A549 (cell line): ENCODE data around the gene GALNTL6.
A peak's percentile ranks its signal among the peaks of the same experiment; 100 is the strongest.

ENCODE experiments used
- EP300 ChIP-seq, 2 experiments: fragments of >200 bp; sonication (Bioruptor Twin); formaldehyde crosslinking; IDR thresholded peaks; 2 replicates in 1 of 2; 3 replicates in 1 of 2; pipeline ENCODE4 v1.6.1; 2016 to 2017
- POLR2A ChIP-seq: IDR thresholded peaks from 2 replicates; pipeline ENCODE4 v1.6.1; 2012; ENCODE audit warnings: mild to moderate bottlenecking, low read length
- RAD21 ChIP-seq, 2 experiments: fragments of >200 bp in 1 of 2; sonication (Bioruptor Twin) in 1 of 2; formaldehyde crosslinking in 1 of 2; IDR thresholded peaks in 1 of 2; conservative IDR thresholded peaks in 1 of 2; 2 replicates in 1 of 2; 3 replicates in 1 of 2; pipeline ENCODE4 v1.6.1; 2012 to 2018; ENCODE audit warnings: inconsistent platforms in 1 of 2
- REST ChIP-seq: fragments of 200-600 bp; sonication (generic); IDR thresholded peaks from 2 replicates; pipeline ENCODE4 v1.6.1; 2016; ENCODE audit warnings: antibody characterized with exemption, mild to moderate bottlenecking, moderate library complexity
- TF ChIP-seq, protein P1 (sequence below): fragments of >200 bp; sonication (Bioruptor Twin); formaldehyde crosslinking; IDR thresholded peaks from 3 replicates; pipeline ENCODE4 v1.5.1; 2016

DNA sequence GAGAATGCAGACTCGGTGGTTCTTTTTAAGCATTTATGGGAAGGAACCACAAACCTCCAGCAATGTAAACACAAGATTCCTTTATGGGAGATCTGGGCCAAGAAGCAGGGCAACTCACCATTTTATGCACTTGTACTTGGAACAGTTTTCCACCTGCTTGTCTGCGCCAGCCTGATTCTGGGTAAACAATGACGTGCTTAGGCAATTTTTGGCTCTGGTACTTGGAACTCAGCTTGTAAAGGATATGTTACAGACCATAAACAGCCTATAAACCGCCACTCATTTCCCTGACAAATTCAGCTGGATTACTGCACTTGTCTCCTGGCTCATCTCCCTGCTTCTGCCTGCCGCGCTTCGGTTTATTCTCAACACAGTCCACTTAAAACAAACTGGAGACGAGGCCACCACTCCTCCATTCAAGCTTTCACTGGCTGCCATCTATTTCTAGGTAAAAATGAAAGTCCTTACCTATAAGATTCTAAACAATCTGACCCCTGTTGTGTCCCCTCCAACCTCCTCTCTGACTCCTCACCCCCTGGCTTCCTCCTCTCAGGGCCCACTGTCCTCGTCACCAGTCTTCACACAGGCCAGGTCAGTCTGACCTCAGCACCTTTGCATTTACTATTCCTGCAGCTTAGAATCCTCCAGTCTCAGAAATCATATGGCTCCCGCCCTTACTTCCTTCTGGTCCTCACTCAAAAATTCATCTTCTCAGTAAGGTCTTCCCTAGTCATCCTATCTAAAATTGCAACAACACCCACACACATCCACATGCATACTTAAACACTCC lies 1149.6 kb downstream of the GALNTL6 start:
- TF ChIP-seq, protein P1, sequence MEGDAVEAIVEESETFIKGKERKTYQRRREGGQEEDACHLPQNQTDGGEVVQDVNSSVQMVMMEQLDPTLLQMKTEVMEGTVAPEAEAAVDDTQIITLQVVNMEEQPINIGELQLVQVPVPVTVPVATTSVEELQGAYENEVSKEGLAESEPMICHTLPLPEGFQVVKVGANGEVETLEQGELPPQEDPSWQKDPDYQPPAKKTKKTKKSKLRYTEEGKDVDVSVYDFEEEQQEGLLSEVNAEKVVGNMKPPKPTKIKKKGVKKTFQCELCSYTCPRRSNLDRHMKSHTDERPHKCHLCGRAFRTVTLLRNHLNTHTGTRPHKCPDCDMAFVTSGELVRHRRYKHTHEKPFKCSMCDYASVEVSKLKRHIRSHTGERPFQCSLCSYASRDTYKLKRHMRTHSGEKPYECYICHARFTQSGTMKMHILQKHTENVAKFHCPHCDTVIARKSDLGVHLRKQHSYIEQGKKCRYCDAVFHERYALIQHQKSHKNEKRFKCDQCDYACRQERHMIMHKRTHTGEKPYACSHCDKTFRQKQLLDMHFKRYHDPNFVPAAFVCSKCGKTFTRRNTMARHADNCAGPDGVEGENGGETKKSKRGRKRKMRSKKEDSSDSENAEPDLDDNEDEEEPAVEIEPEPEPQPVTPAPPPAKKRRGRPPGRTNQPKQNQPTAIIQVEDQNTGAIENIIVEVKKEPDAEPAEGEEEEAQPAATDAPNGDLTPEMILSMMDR = no peak
- TF ChIP-seq RAD21 (conservative IDR thresholded peaks at IDR 0.05 in 1 of 2, IDR thresholded peaks at IDR 0.05 in 1 of 2) = peak; percentile 10 to 32; a peak in 1 of 5 replicates
- TF ChIP-seq POLR2A = no peak
- TF ChIP-seq EP300 (IDR thresholded peaks at IDR 0.05) = peak; percentile 56 to 64; a peak in 4 of 5 replicates
- no peak for TF ChIP-seq REST
